GM19193 (cell line): ENCODE data around the gene AAGAB.

Experiments
- POLR2A ChIP-seq: IDR thresholded peaks from 4 replicates; pipeline ENCODE4 v1.6.1; 2011; ENCODE audit not compliant: insufficient read depth, insufficient read length; ENCODE audit errors: extremely low read depth

AAGAB gene

GRCh38 chr15:67227846-67228245 lies 26.6 kb downstream of the AAGAB start:
- TF ChIP-seq POLR2A: no peak

DNA sequence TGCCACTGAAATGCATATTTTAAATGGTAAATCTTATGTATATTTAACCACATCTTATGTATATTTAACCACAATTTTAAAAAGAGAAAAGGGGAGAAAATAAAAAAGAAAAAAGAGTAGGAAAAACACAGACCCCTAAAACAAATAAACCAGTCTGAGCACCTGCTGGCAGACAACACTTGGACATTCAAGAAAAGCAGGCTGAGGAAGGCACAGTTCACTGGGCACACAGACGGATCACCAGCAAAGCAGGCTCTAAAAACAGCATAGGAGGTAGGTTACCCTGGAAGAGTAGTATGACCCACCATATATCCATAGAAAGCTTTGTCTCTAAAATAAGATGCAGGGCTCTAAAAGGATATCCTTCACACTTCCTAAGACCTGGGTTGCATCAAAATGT lies 27.0 kb downstream of the AAGAB start:
- no peak for TF ChIP-seq POLR2A

- no peak for TF ChIP-seq POLR2A
These were observed 29.1 kb downstream of the AAGAB start for GRCh38 chr15:67225336-67225735.

DNA sequence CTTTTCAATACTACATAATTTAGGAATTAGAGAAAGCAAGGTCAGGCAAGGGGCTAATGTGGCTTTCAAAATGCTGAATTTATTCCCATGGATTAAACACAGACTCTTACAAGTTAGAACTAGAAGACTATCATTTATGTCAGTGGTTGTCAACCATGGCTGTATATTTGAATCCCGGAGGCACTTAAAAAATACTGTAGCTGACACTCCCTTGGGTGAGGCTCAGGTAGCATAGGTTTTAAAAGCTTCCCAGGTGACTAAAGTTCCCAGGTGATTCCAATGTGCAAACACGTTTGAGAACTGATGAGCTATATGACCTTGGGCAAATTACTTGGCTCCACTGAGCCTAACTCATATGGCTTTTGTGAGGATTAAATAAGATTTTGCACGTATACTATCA lies 29.6 kb downstream of the AAGAB start:
- TF ChIP-seq POLR2A: no peak

DNA sequence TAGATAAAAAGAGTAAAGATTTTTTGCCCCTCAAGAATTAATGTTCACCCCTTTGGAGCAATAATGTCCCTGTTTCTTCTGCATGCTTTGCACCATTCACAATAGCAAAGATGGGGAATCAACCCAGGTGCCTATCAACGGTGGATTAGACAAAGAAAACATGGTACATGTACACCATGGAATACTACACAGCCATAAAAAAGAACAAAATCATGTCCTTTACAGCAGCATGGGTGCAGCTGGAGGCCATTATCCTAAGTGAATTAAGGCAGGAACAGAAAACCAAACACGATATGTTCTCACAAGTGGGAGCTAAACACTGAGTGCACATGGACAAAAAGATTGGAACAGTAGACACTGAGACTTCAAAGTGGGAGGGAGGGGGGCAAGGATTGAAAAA lies 35.2 kb downstream of the AAGAB start:
- TF ChIP-seq POLR2A: no peak

GRCh38 chr15:67218428-67218827 lies 36.0 kb downstream of the AAGAB start:
- no peak for TF ChIP-seq POLR2A

GRCh38 chr15:67216859-67217258 lies 37.6 kb downstream of the AAGAB start:
- TF ChIP-seq POLR2A: no peak

GRCh38 chr15:67215102-67215501 lies 39.4 kb downstream of the AAGAB start:
- no peak for TF ChIP-seq POLR2A

DNA sequence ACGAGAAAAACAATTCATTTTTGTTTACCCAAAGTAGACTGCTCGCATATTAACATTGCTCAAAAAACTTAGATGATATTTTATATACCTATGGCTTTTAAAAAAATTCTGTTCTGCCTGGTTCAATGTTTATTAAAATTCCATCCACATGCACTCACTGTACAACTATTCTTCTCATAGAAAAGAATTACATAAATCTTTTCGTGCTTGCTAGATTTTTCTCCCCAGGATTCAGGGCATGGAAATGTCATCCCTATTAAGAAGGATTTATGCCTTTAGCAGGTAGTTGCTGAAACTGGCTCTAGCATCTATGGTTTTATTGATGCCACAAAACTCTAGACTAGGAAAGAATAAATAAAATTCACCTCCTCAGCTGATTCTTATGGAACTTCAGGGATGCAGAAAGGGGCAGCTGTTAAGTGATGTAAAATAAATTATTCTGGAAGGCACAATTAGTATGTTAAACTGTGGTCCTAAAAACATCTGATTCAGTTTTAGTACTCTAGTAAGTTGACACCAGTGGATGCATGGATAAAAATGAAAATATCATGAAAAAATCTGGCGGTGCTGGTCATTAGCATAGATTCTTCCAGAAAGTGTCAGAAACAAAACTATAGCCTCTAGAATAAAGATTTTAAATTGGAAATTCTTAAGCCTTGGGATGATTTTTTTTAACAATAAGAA lies 41.6 kb downstream of the AAGAB start:
- TF ChIP-seq POLR2A: no peak

GRCh38 chr15:67210555-67211168 lies 43.8 kb downstream of the AAGAB start:
- TF ChIP-seq POLR2A: no peak

DNA sequence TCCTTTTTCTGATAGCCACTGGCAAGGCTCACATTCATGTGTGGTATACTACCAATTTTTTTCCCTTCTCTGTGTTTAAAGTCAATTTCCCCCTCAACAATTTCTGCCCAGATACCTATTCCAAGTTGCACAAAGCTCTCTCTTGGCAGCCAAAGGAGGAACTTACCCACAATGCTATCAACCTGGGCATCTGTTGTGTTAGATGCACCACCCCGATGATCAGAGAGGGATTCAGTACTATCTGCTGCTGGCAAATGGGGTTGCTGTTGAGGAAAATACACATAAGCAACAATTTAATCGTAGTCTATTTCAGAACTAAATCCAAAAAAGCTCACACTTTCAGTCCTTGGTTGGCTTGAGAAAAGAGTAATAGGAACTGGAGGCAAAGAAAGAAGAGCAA lies 46.1 kb downstream of the AAGAB start:
- no peak for TF ChIP-seq POLR2A

GRCh38 chr15:67207555-67208207 lies 46.8 kb downstream of the AAGAB start:
- no peak for TF ChIP-seq POLR2A

GRCh38 chr15:67202991-67203390 lies 51.5 kb downstream of the AAGAB start:
- no peak for TF ChIP-seq POLR2A

DNA sequence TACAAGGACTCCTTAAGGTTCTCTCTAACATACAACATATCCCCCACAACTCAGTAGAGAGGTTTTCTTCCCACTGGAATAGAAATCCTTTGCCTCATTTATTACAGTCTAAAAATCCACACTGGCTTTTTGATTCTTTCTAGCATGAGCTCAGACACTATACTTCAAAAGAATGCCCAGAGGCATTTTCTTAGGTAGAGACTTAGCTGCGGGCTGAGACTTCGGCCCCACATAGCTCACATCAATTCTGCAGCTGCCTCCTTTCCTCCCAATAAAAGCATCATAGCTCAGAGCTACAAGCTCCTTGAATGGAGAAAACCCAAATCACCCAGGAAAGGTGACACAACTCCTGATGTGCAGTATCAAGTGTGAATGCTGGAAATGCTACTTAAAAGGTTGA lies 52.4 kb downstream of the AAGAB start:
- TF ChIP-seq POLR2A: no peak

DNA sequence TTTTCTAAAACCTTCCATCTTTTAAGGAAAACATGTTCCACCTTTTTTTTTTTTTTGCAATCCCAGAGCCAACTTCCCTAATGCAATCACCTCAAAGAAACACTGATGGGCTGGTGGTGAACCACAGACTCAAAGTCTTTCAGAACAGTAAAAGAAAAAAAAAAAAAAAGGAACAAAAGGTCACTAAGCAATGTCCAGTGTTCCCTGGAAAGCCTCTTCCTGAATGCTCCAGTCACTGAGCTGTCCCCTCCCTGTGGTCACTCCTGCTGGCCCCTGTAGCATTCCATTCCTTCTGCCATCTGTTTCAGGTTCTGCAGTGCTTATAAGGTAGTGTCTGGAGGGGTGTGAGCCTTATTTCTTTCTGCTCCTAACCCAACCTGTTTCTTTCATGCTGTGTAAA lies 53.3 kb downstream of the AAGAB start:
- no peak for TF ChIP-seq POLR2A

- no peak for TF ChIP-seq POLR2A
These were observed 54.3 kb downstream of the AAGAB start for GRCh38 chr15:67199881-67200763.

DNA sequence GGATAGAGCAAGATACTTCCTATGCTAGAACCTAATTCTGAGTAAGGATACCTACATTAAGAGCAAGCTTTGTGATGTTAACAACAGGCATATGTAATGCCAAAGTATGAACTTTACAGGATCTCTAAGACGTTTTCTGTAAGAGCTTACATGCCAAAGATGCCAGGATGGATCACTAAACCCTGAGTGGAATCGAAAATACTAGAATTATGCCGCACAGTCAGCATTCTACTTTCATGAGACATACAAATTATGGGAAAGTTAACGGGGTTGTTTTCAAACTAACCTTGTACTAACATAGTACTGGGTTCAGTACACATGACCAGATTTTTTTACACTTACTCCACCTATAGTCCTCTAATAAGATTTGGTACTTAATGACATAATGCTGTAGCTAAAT lies 55.1 kb downstream of the AAGAB start:
- no peak for TF ChIP-seq POLR2A
